Rectal smooth muscle tissue (tissue), 1 donor: ENCODE data around the gene PHLDA1.

ENCODE experiments used
- H3K27ac ChIP-seq: one replicate; pipeline ENCODE4 v1.7.0; 2013; ENCODE audit warnings: low read depth, low read length, inconsistent platforms
- H3K27me3 ChIP-seq: one replicate; pipeline ENCODE4 v1.7.0; 2013; ENCODE audit warnings: low read length; ENCODE audit not compliant: control insufficient read depth, insufficient read depth
- H3K36me3 ChIP-seq: one replicate; pipeline ENCODE4 v1.7.0; 2013; ENCODE audit warnings: low read length; ENCODE audit not compliant: control insufficient read depth, insufficient read depth
- H3K4me1 ChIP-seq: one replicate; pipeline ENCODE4 v1.7.0; 2013; ENCODE audit warnings: low read length; ENCODE audit not compliant: control insufficient read depth, insufficient read depth
- H3K4me3 ChIP-seq: one replicate; pipeline ENCODE4 v1.7.0; 2013; ENCODE audit warnings: low read length
- H3K9ac ChIP-seq: one replicate; pipeline ENCODE4 v1.7.0; 2013; ENCODE audit warnings: low read length

The PHLDA1 gene

GRCh38 chr12:76033081-76034011 lies 1.8 kb upstream of the PHLDA1 start:
- peak overlapping the region; percentile 95 for H3K27ac ChIP-seq
- H3K36me3 ChIP-seq = no peaks in the 10 kb centered on the region
- peak overlapping the region; percentile 78 for H3K4me3 ChIP-seq
- peaks cover 6% of the 10 kb centered on the region for H3K4me1 ChIP-seq
- H3K9ac ChIP-seq = no peak overlapping the region
- H3K27me3 ChIP-seq = no peaks in the 10 kb centered on the region

GRCh38 chr12:76032043-76032981 lies 736 bp upstream of the PHLDA1 start:
- Histone ChIP-seq H3K36me3 (no peaks in the 10 kb centered on the region), H3K9ac (peak overlapping the region; percentile 35), H3K27ac (peak overlapping the region; percentile 95), H3K27me3 (no peaks in the 10 kb centered on the region), H3K4me3 (peak overlapping the region; percentile 78), H3K4me1 (peaks cover 6% of the 10 kb centered on the region)

GRCh38 chr12:76031081-76031413 lies 529 bp downstream of the PHLDA1 start:
- Histone ChIP-seq H3K36me3 (no peaks in the 10 kb centered on the region), H3K27ac (peak overlapping the region; percentile 95), H3K4me1 (peaks cover 6% of the 10 kb centered on the region), H3K4me3 (peak overlapping the region; percentile 78), H3K9ac (no peak overlapping the region), H3K27me3 (no peaks in the 10 kb centered on the region)

GRCh38 chr12:76030341-76031080 lies 1.1 kb downstream of the PHLDA1 start:
- Histone ChIP-seq H3K9ac (no peak overlapping the region), H3K36me3 (no peaks in the 10 kb centered on the region), H3K4me3 (peak overlapping the region; percentile 78), H3K27me3 (no peaks in the 10 kb centered on the region), H3K27ac (peak overlapping the region; percentile 95), H3K4me1 (peaks cover 6% of the 10 kb centered on the region)

- Histone ChIP-seq H3K27ac (peak overlapping the region; percentile 95), H3K4me3 (peak overlapping the region; percentile 78), H3K27me3 (no peaks in the 10 kb centered on the region), H3K4me1 (peaks cover 6% of the 10 kb centered on the region), H3K36me3 (no peaks in the 10 kb centered on the region), H3K9ac (no peak overlapping the region)
These were observed 1.6 kb downstream of the PHLDA1 start for GRCh38 chr12:76029982-76030340.

- Histone ChIP-seq H3K9ac (no peak overlapping the region), H3K27ac (no peak overlapping the region), H3K27me3 (no peaks in the 10 kb centered on the region), H3K4me3 (peak overlapping the region; percentile 17), H3K36me3 (no peaks in the 10 kb centered on the region), H3K4me1 (peaks cover 6% of the 10 kb centered on the region)
These were observed 2.9 kb downstream of the PHLDA1 start for GRCh38 chr12:76028571-76029277.

- Histone ChIP-seq H3K4me1 (no peaks in the 10 kb centered on the region), H3K27me3 (no peaks in the 10 kb centered on the region), H3K9ac (no peak overlapping the region), H3K36me3 (no peaks in the 10 kb centered on the region), H3K4me3 (no peak overlapping the region), H3K27ac (no peak overlapping the region)
These were observed 4.9 kb downstream of the PHLDA1 start for GRCh38 chr12:76026643-76027063.

GRCh38 chr12:76025601-76026575 lies 5.7 kb downstream of the PHLDA1 start:
- no peak overlapping the region for H3K9ac ChIP-seq
- no peaks in the 10 kb centered on the region for H3K27me3 ChIP-seq
- H3K27ac ChIP-seq = no peak overlapping the region
- no peaks in the 10 kb centered on the region for H3K4me1 ChIP-seq
- no peaks in the 10 kb centered on the region for H3K36me3 ChIP-seq
- no peak overlapping the region for H3K4me3 ChIP-seq

GRCh38 chr12:76024942-76025600 lies 6.5 kb downstream of the PHLDA1 start:
- Histone ChIP-seq H3K36me3 (no peaks in the 10 kb centered on the region), H3K4me1 (no peaks in the 10 kb centered on the region), H3K27ac (no peak overlapping the region), H3K4me3 (no peak overlapping the region), H3K27me3 (no peaks in the 10 kb centered on the region), H3K9ac (no peak overlapping the region)

- no peaks in the 10 kb centered on the region for H3K27me3 ChIP-seq
- H3K4me3 ChIP-seq = no peak overlapping the region
- H3K36me3 ChIP-seq = no peaks in the 10 kb centered on the region
- no peak overlapping the region for H3K27ac ChIP-seq
- H3K9ac ChIP-seq = no peak overlapping the region
- no peaks in the 10 kb centered on the region for H3K4me1 ChIP-seq
These were observed 7.3 kb downstream of the PHLDA1 start for GRCh38 chr12:76024102-76024781.
